Adrenal gland (tissue), 12 donors: ENCODE measurements around the gene TVP23B. TPM values are rescaled to one million over a fixed set of nuclear protein-coding genes. Genes with fewer than 3 reads are reported as not detected.
"Not testable (repeated sequence)": the region's sequence is repeated elsewhere in the genome, so short reads cannot be mapped to it uniquely, and the experiment has no call there.

Experiments used
- DNase-seq, 7 donors: peaks; one replicate each; pipeline ENCODE4 v3.0.0-alpha.2; 2019 to 2020
- H3K27ac ChIP-seq, 5 donors: fragments of 200-600 bp; sonication (generic) in 4 of 5; 1 replicate in 3 of 5; 2 replicates in 2 of 5; pipeline versions ENCODE4 v1.5.1 to v1.8.0; 2016 to 2020; ENCODE audit warnings: mild to moderate bottlenecking in 1 of 5
- H3K27me3 ChIP-seq: fragments of 200-600 bp; 2 replicates; pipeline ENCODE4 v1.8.0; 2021
- H3K36me3 ChIP-seq, 2 donors: fragments of 200-600 bp; replicated peaks in 1 of 2; 1 replicate in 1 of 2; 2 replicates in 1 of 2; pipeline versions ENCODE4 v1.5.1 to v1.8.0; 2018 to 2022
- H3K4me1 ChIP-seq, 2 donors: fragments of 200-600 bp; replicated peaks in 1 of 2; 1 replicate in 1 of 2; 2 replicates in 1 of 2; pipeline versions ENCODE4 v1.5.1 to v1.8.0; 2018 to 2021
- H3K4me3 ChIP-seq, 4 donors: fragments of 200-600 bp; sonication (generic) in 3 of 4; one replicate each; pipeline ENCODE4 v1.5.1; 2016 to 2018
- H3K9me3 ChIP-seq, 3 donors: fragments of 200-600 bp; sonication (generic) in 1 of 3; replicated peaks in 1 of 3; 1 replicate in 2 of 3; 2 replicates in 1 of 3; pipeline versions ENCODE4 v1.5.1 to v1.8.0; 2016 to 2021
- POLR2A ChIP-seq, 2 donors: fragments of 450-650 bp; IDR thresholded peaks; one replicate each; pipeline ENCODE4 v1.6.1; 2017; ENCODE audit warnings: antibody characterized with exemption in 2 of 2, mild to moderate bottlenecking in 2 of 2, moderate library complexity in 1 of 2
- WGBS, 4 donors: extraction: QIAGEN DNeasy Blood & Tissue Kit in 2 of 4; methylation state at CpG; one replicate each; pipeline versions ENCODE4 v1.1.5 to v1.1.7; 2013 to 2017; 5-methylcytosine and 5-hydroxymethylcytosine counted together
- intact Hi-C, 2 donors: fragments of 100-400 bp; cut with DNase I; formaldehyde crosslinking; loops; one replicate each; pipeline versions ENCODE4 v1.14.1 to v1.15.0; 2022 to 2023
- polyA plus RNA-seq, 3 donors: library from polyadenylated mRNA; stranded (reverse); fragments of 200-250 nt in 2 of 3; fragments of 350-450 nt in 1 of 3; fragmentation: Illumina TruSeq in 1 of 3; extraction: RNeasy Lipid Tissue Mini Kit (QIAGEN cat#74804) in 1 of 3; gene quantifications; one replicate each; pipeline ENCODE4 v1.2.3, GENCODE V29; 2013 to 2014
- total RNA-seq, 9 donors: library from RNA; depleted of rRNA in 4 of 9; stranded (reverse); fragments of >200 nt in 4 of 9; fragments of 120-200 nt in 1 of 9; fragmentation: NEBNext Ultra II Directional in 1 of 9; extraction: Animal tissue kit (Norgen Biotek cat#: 25700) in 1 of 9; gene quantifications; one replicate each; pipeline versions ENCODE4 v1.1.0 to v1.2.4, GENCODE V29; 2013 to 2023
- donor health status: healthy with polysubstance abuse.
- donor health status: Bipolar disorder and iron deficiency.
- donor health status: DM: yes; HTN: yes; CAD: no.
- donor health status: DM: no; HTN: no; CAD: no.
- donor health status: DM: no; HTN: no; CAD: no.
- donor health status: DM: yes; HTN: yes; CAD: no.

Gene TVP23B
- total and polyA plus RNA-seq, 12 donors: 16.2 to 86.0 (median 47.6) TPM

GRCh38 chr17:18743699-18744421 lies 37.1 kb upstream of the TVP23B start, which contains the start of gene FBXW10:
TSS of gene FBXW10 (plus strand) at chr17:18744054. CDS start at chr17:18744245, 191 bp downstream.
- peak in 1 of 2 donors; percentile 10 for TF ChIP-seq POLR2A (IDR thresholded peaks at IDR 0.05)
- H3K36me3 ChIP-seq, DNase-seq, H3K9me3 ChIP-seq, intact Hi-C loops, H3K4me1 ChIP-seq, H3K27me3 ChIP-seq: not testable (repeated sequence)
- Histone ChIP-seq H3K4me3 (peak within 1 kb of the TSS in 1 of 4 donors; percentile 39), H3K27ac (peak within 1 kb of the TSS in 1 of 5 donors; percentile 58)
- 19 to 32% (median 27%) methylated on average over 3 to 9 of the region's 10 CpGs; no CpG with 5 or more reads in 1 of the 4 donors for WGBS, 4 donors

DNA sequence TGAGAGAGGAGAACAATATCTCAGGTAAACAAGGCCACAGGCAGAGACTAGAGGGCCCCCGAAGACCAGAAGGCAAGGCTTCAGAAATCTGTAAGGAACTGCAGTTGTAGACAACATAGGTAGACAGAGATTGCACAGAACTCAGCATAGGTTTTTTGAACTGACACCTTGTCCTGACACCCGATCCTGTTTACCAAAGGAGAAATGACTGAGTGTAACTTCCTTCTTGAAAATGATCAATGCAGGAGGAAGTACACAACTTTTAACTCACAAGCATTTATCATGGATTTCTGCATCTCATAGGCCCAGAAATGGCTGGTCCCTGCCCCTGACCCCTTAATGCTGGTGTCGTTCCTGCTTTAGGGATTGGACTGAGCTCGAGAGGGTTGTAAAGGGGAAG lies 36.3 kb upstream of the TVP23B start:
- WGBS, 4 donors: 38 to 79% (median 67%) methylated on average over 2 to 4 of the region's 4 CpGs
- H3K9me3 ChIP-seq, H3K4me1 ChIP-seq, H3K4me3 ChIP-seq, intact Hi-C loops, H3K36me3 ChIP-seq, H3K27ac ChIP-seq, H3K27me3 ChIP-seq, DNase-seq: not testable (repeated sequence)

DNA sequence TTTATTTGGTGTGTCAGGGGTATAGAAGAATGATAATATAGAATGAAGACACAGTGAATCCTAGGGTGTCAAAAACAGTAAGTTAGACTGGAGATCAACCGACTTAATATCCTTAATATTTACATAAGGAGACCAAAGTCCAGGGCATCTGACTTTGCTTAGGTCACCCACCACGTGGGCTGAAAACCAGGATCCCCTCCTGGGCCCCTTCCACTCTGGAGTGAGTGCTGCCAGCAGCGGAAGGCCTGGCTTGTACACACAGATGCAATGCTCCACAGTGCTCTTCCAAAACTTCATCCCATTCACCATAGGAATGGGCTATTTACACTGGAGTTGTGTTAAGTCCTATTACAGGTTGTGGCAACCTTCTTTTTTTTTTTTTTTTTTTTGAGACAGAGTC lies 34.4 kb upstream of the TVP23B start:
- H3K36me3 ChIP-seq, intact Hi-C loops, H3K27me3 ChIP-seq, H3K4me3 ChIP-seq, DNase-seq, H3K9me3 ChIP-seq, H3K27ac ChIP-seq, H3K4me1 ChIP-seq: not testable (repeated sequence)
- WGBS, 4 donors: 58 to 83% (median 72%) methylated on average over 3 of the region's 3 CpGs

DNA sequence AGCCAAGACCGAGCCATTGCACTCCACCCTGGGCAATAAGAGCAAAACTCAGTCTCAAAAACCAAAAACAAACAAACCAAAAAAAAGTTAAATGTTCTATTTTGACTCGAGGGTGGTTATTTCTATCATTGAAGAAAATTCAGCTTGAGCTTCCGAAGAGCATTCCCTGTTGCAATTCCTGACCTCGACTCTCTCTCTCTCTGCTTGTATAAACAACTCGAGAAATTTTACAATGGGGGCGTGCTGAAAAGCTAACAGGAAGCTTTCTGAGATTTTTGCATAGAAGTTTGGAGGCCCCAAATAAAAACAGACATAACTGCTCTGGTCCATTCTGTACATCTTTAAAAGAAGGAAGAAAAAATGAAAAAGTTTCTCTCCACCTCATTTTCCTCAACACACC lies 33.5 kb upstream of the TVP23B start:
- H3K9me3 ChIP-seq, H3K4me3 ChIP-seq, H3K4me1 ChIP-seq, H3K27me3 ChIP-seq, intact Hi-C loops, H3K36me3 ChIP-seq, H3K27ac ChIP-seq, DNase-seq: not testable (repeated sequence)
- WGBS, 4 donors: 56 to 74% (median 60%) methylated on average over 6 of the region's 6 CpGs

GRCh38 chr17:18750242-18750641 lies 30.7 kb upstream of the TVP23B start:
- WGBS, 4 donors: 80 to 100% (median 97%) methylated on average over 1 of the region's 1 CpG

GRCh38 chr17:18753829-18754409 lies 27.1 kb upstream of the TVP23B start:
- H3K4me1 ChIP-seq, H3K36me3 ChIP-seq, H3K9me3 ChIP-seq, DNase-seq, H3K4me3 ChIP-seq, intact Hi-C loops, H3K27me3 ChIP-seq, H3K27ac ChIP-seq: not testable (repeated sequence)
- WGBS, 4 donors: 81 to 90% (median 84%) methylated on average over 5 of the region's 6 CpGs

More at GRCh38 chr17:18750242-18750641, 30.7 kb upstream of the TVP23B start:
- H3K27me3 ChIP-seq, H3K4me1 ChIP-seq, H3K4me3 ChIP-seq, DNase-seq, intact Hi-C loops, H3K9me3 ChIP-seq, H3K27ac ChIP-seq, H3K36me3 ChIP-seq: not testable (repeated sequence)

DNA sequence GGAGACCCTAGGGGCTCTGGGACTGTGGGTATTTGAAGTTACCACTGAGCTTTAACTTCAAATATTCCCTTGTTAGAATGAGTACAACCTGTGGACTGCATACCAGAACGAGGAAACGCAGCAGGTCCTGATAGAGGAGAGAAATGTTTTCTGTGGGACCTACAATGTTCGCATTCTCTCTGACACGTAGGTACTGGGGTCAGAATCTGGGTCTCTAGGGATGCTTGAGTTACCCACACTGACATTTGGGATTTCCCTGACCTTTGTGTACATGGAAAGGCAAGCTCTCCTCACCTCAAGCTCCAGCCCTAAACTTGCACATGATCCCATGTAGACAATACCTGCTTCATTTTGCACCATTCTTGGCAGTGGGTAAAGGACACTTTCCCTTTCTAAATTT lies 25.0 kb upstream of the TVP23B start:
- DNase-seq, H3K4me1 ChIP-seq, H3K4me3 ChIP-seq, H3K27ac ChIP-seq, H3K36me3 ChIP-seq, intact Hi-C loops, H3K9me3 ChIP-seq, H3K27me3 ChIP-seq: not testable (repeated sequence)
- 53 to 73% (median 66%) methylated on average over 1 to 4 of the region's 4 CpGs for WGBS, 4 donors

GRCh38 chr17:18757368-18758044 lies 23.5 kb upstream of the TVP23B start:
- DNase-seq, H3K4me3 ChIP-seq, intact Hi-C loops, H3K4me1 ChIP-seq, H3K27ac ChIP-seq, H3K9me3 ChIP-seq, H3K36me3 ChIP-seq, H3K27me3 ChIP-seq: not testable (repeated sequence)
- WGBS, 4 donors: 89 to 96% (median 92%) methylated on average over 8 of the region's 8 CpGs

DNA sequence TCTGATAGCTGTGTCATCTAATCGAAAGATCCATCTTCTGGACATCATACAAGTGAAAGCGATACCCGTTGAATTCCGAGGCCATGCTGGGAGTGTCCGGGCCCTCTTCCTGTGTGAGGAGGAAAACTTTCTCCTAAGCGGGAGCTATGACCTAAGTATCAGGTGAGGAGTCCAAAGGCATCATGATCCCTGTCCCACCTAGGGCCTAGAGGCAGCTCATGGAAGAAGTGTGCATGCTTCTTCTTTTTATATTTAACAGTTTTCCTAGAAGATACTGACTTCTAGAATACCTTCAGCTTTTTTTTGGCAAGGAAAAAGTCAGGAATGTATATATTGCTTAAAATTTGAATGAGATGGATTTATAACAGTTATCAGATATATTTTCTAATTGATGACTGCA lies 22.6 kb upstream of the TVP23B start:
- H3K4me3 ChIP-seq, H3K4me1 ChIP-seq, H3K27ac ChIP-seq, H3K36me3 ChIP-seq, H3K27me3 ChIP-seq, H3K9me3 ChIP-seq, intact Hi-C loops, DNase-seq: not testable (repeated sequence)
- WGBS, 4 donors: 85 to 91% methylated on average over 1 to 2 of the region's 6 CpGs; no CpG with 5 or more reads in 2 of the 4 donors

GRCh38 chr17:18760221-18760620 lies 20.8 kb upstream of the TVP23B start:
- H3K9me3 ChIP-seq, H3K36me3 ChIP-seq, intact Hi-C loops, H3K4me3 ChIP-seq, H3K4me1 ChIP-seq, H3K27ac ChIP-seq, H3K27me3 ChIP-seq, DNase-seq: not testable (repeated sequence)
- 85 to 97% (median 96%) methylated on average over 4 to 6 of the region's 6 CpGs for WGBS, 4 donors

DNA sequence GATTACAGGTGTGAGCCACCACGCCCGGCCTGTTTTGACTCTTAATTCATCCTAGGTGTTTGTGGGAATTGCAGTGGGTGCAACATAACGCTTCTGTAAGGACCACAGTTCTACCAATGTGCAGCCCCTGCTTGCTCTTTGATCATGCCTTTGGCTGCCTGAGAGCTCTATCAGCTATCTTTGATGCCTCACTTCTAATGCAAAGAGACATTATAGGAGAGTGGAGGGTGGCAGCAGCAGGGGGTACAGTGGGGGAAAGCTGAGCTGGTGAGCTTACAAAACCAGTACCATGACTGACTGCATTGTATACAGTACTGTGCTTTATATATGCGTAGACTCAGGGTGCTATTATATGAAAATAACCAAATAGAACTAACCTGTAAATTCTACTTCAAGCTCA lies 10.4 kb upstream of the TVP23B start:
- H3K4me3 ChIP-seq, intact Hi-C loops, H3K27me3 ChIP-seq, H3K36me3 ChIP-seq, H3K9me3 ChIP-seq, DNase-seq, H3K4me1 ChIP-seq, H3K27ac ChIP-seq: not testable (repeated sequence)
- 90 to 100% (median 96%) methylated on average over 1 to 3 of the region's 4 CpGs for WGBS, 4 donors
